SK-N-SH treated with all-trans-retinoic acid at 6 μM for 48 hours (cell line): ENCODE measurements around the gene TRIM31.

ENCODE experiments used
- ATAC-seq: fragments of 200-7000 bp; cut with Tn5 transposase; 3 replicates; pipeline ENCODE4 v1.9.1; 2020; ENCODE audit warnings: mild to moderate bottlenecking, moderate library complexity
- OSR1 ChIP-seq: fragments of 250-450 bp; sonication (Bioruptor Pico); IDR thresholded peaks from 2 replicates; pipeline ENCODE4 v1.8.0; 2022; ENCODE audit warnings: moderate library complexity, mild to moderate bottlenecking, inconsistent platforms
- PATZ1 ChIP-seq: fragments of 250-450 bp; sonication (Bioruptor Pico); IDR thresholded peaks from 2 replicates; pipeline ENCODE4 v1.8.0; 2020; ENCODE audit warnings: mild to moderate bottlenecking, moderate library complexity, borderline replicate concordance
- SNAI2 ChIP-seq: fragments of 250-450 bp; sonication (Bioruptor Pico); IDR thresholded peaks from 2 replicates; pipeline ENCODE4 v1.5.0; 2020; ENCODE audit warnings: mild to moderate bottlenecking, moderate library complexity
- ZC3H10 ChIP-seq: fragments of 250-450 bp; sonication (Bioruptor Pico); IDR thresholded peaks from 2 replicates; pipeline ENCODE4 v1.5.1; 2021; ENCODE audit warnings: mild to moderate bottlenecking, moderate library complexity
- ZNF70 ChIP-seq: fragments of 450-650 bp; formaldehyde crosslinking; IDR thresholded peaks from 2 replicates; pipeline ENCODE4 v1.5.0; 2020; ENCODE audit warnings: mild to moderate bottlenecking, moderate library complexity

The TRIM31 gene

GRCh38 chr6:30055513-30055912, 57.4 kb downstream of the TRIM31 start (continued):
- no peak for TF ChIP-seq SNAI2 (CRISPR knock-in tag)
- TF ChIP-seq PATZ1 (CRISPR knock-in tag) = no peak
- TF ChIP-seq, all 23 proteins: peak for 0

- TF ChIP-seq OSR1 (no peak), ZC3H10 (CRISPR knock-in tag) (no peak), ZNF70 (CRISPR knock-in tag) (no peak)
- ATAC-seq = no peak
These were observed 59.2 kb downstream of the TRIM31 start for GRCh38 chr6:30053682-30054081.
